HL-60 (cell line): Measurements from ENCODE around the gene ENTR1.

Experiments
- CTCF ChIP-seq: IDR thresholded peaks from one replicate; pipeline ENCODE4 v1.5.1; 2011; ENCODE audit warnings: low read length, control low read depth, inconsistent platforms; ENCODE audit not compliant: insufficient read depth
- REST ChIP-seq: IDR thresholded peaks from 2 replicates; pipeline ENCODE4 v1.6.1; 2012; ENCODE audit warnings: low read depth; ENCODE audit not compliant: insufficient replicate concordance

- TF ChIP-seq CTCF (no peak), REST (no peak)
Measured at GRCh38 chr9:136456258-136456657, 45.8 kb upstream of the ENTR1 start.
